Stimulated activated CD8-positive, alpha-beta memory T cell treated with anti-CD3 and anti-CD28 coated beads, Interleukin-7, amount 100 ng/mL, for 1 hour (primary cell): ENCODE data around the gene STING1.
"Not testable (repeated sequence)": the region's sequence is repeated elsewhere in the genome, so short reads cannot be mapped to it uniquely, and the experiment has no call there.

Experiments used
- DNase-seq, 2 donors: peaks; one replicate each; pipeline ENCODE4 v3.0.0-alpha.2; 2020; ENCODE audit warnings: low read depth in 2 of 2

The STING1 gene

GRCh38 chr5:139440416-139440815 is 42.1 kb downstream of the STING1 start:
- not testable (repeated sequence) for DNase-seq

- DNase-seq = peak; percentile 67 to 79
These were observed 43.3 kb downstream of the STING1 start, which contains the start of gene DNAJC18 for GRCh38 chr5:139439013-139439903. Gene DNAJC18, minus strand, starts transcription at chr5:139439525. Its CDS starts 80 bp downstream, at chr5:139439445.

GRCh38 chr5:139438707-139439012 is 43.9 kb downstream of the STING1 start:
- DNase-seq = no peak

- DNase-seq = no peak
These were observed 46.9 kb downstream of the STING1 start for GRCh38 chr5:139435676-139436075.

- no peak for DNase-seq
These were observed 50.9 kb downstream of the STING1 start for GRCh38 chr5:139431706-139432105.

GRCh38 chr5:139430015-139430414 is 52.5 kb downstream of the STING1 start:
- DNase-seq = no peak

- no peak for DNase-seq
These were observed 56.2 kb downstream of the STING1 start for GRCh38 chr5:139426203-139426885.
